Tibial artery (tissue), 4 donors: ENCODE results near the gene IL36B.

Source experiments
- DNase-seq, 2 donors: peaks; one replicate each; pipeline ENCODE4 v3.0.0-alpha.2; 2019
- H3K27ac ChIP-seq, 2 donors: fragments of 200-600 bp; sonication (generic) in 1 of 2; 1 replicate in 1 of 2; 2 replicates in 1 of 2; pipeline ENCODE4 v1.5.1; 2018 to 2019; ENCODE audit warnings: mild to moderate bottlenecking in 1 of 2
- H3K27me3 ChIP-seq, 2 donors: fragments of 200-600 bp; sonication (generic) in 1 of 2; one replicate each; pipeline versions ENCODE4 v1.5.1 to v1.6.0; 2016 to 2019
- H3K36me3 ChIP-seq, 3 donors: fragments of 200-600 bp; sonication (generic) in 2 of 3; one replicate each; pipeline ENCODE4 v1.5.1; 2016 to 2019; ENCODE audit warnings: mild to moderate bottlenecking in 2 of 3
- H3K4me1 ChIP-seq, 4 donors: fragments of 200-600 bp; sonication (generic) in 2 of 4; 1 replicate in 3 of 4; 2 replicates in 1 of 4; pipeline ENCODE4 v1.5.1; 2016 to 2019
- H3K4me3 ChIP-seq, 2 donors: fragments of 200-600 bp; sonication (generic) in 1 of 2; 1 replicate in 1 of 2; 2 replicates in 1 of 2; pipeline ENCODE4 v1.5.1; 2018 to 2019; ENCODE audit warnings: mild to moderate bottlenecking in 2 of 2
- H3K9me3 ChIP-seq, 3 donors: fragments of 200-600 bp; sonication (generic) in 1 of 3; one replicate each; pipeline ENCODE4 v1.5.1; 2016 to 2019
- intact Hi-C: fragments of 100-400 bp; cut with DNase I; formaldehyde crosslinking; loops from one replicate; pipeline ENCODE4 v1.15.0; 2023; ENCODE audit warnings: low total_unique reads
- TF ChIP-seq, protein P1 (sequence below), 2 experiments: fragments of 200-600 bp in 1 of 2; fragments of 450-650 bp in 1 of 2; IDR thresholded peaks; one replicate each; pipeline ENCODE4 v1.5.1; 2017 to 2019; ENCODE audit warnings: antibody characterized with exemption in 2 of 2, mild to moderate bottlenecking in 1 of 2, moderate library complexity in 1 of 2

The IL36B gene

DNA sequence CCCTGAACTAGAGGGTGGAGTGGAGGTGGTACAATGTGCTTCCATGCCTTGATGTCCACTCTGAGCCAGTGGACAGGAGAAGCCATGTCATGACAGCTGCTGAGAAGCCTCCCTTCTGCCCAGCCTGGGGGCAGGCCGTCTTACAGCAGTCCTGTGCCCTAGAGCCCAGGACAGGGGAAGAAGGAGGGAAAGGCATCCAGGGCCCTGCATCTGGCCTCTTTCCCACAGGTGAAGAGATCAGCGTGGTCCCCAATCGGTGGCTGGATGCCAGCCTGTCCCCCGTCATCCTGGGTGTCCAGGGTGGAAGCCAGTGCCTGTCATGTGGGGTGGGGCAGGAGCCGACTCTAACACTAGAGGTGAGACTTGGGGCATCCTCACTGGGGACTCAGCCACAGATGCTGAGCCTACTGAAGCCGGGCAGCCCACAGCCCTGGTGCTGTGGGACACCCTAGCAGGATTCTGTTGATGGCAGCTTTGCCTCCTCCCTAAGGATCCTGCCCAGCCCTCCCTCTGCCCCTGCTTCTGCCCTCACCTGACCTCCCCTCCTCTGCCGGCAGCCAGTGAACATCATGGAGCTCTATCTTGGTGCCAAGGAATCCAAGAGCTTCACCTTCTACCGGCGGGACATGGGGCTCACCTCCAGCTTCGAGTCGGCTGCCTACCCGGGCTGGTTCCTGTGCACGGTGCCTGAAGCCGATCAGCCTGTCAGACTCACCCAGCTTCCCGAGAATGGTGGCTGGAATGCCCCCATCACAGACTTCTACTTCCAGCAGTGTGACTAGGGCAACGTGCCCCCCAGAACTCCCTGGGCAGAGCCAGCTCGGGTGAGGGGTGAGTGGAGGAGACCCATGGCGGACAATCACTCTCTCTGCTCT, 9.5 kb upstream of the IL36B start:
- H3K4me3 ChIP-seq = no peak overlapping the region
- DNase-seq = no peak
- H3K27me3 ChIP-seq = peaks cover 0 to 12% of the 10 kb centered on the region in 2 donors
- H3K27ac ChIP-seq = no peak overlapping the region
- TF ChIP-seq, protein P1, sequence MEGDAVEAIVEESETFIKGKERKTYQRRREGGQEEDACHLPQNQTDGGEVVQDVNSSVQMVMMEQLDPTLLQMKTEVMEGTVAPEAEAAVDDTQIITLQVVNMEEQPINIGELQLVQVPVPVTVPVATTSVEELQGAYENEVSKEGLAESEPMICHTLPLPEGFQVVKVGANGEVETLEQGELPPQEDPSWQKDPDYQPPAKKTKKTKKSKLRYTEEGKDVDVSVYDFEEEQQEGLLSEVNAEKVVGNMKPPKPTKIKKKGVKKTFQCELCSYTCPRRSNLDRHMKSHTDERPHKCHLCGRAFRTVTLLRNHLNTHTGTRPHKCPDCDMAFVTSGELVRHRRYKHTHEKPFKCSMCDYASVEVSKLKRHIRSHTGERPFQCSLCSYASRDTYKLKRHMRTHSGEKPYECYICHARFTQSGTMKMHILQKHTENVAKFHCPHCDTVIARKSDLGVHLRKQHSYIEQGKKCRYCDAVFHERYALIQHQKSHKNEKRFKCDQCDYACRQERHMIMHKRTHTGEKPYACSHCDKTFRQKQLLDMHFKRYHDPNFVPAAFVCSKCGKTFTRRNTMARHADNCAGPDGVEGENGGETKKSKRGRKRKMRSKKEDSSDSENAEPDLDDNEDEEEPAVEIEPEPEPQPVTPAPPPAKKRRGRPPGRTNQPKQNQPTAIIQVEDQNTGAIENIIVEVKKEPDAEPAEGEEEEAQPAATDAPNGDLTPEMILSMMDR (IDR thresholded peaks at IDR 0.05) = no peak
- H3K9me3 ChIP-seq = no peaks in the 10 kb centered on the region
- H3K36me3 ChIP-seq = no peaks in the 10 kb centered on the region
- no peaks in the 10 kb centered on the region for H3K4me1 ChIP-seq
- intact Hi-C loops = no loop called here

DNA sequence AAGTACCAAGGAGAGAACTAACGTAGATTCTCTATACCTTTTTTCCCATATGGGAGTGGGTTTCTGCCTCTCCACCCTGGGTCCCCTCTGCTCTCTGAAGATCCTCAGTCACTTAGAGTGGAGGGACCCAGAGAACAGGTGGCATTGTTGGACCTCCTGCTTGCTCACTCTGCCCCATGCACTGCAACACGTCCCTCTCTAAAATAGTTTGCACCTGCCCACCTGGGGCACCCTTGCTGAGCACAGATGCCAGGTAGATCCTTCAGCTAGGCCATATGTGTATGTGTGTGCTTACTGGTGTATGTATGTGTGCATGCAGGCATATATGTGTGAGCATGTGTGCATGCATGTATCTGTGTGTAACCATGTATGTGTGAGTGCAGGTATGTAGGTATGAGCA, 8.6 kb upstream of the IL36B start:
- intact Hi-C loops = no loop called here
- Histone ChIP-seq H3K27ac (no peak overlapping the region), H3K27me3 (peaks cover 0 to 12% of the 10 kb centered on the region in 2 donors), H3K4me1 (no peaks in the 10 kb centered on the region), H3K4me3 (no peak overlapping the region), H3K9me3 (peaks cover 0 to 1% (median 0%) of the 10 kb centered on the region in 3 donors), H3K36me3 (no peaks in the 10 kb centered on the region)
- no peak for DNase-seq
- TF ChIP-seq, protein P1 (IDR thresholded peaks at IDR 0.05) = no peak

DNA sequence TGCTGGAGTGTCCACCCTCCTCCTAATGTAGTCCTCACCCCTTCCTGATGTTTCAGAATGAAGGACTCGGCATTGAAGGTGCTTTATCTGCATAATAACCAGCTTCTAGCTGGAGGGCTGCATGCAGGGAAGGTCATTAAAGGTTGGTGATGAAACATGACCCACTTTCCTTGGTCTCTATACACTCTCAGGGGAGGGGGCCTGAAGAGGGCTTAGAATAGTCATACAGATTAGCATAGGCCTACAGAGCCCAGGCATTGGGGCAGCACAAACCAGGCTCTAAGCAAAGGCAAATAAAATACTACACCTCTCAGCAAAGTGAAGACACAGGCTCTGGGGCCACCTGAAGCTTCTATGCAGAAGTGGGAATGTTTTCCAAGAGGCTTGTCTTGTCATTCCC, 8.1 kb upstream of the IL36B start:
- TF ChIP-seq, protein P1 (IDR thresholded peaks at IDR 0.05) = no peak
- DNase-seq = no peak
- Histone ChIP-seq H3K9me3 (peaks cover 0 to 6% (median 0%) of the 10 kb centered on the region in 3 donors), H3K27ac (no peak overlapping the region), H3K36me3 (no peaks in the 10 kb centered on the region), H3K4me1 (no peaks in the 10 kb centered on the region), H3K27me3 (peaks cover 0 to 12% of the 10 kb centered on the region in 2 donors), H3K4me3 (no peak overlapping the region)
- intact Hi-C loops = no loop called here

DNA sequence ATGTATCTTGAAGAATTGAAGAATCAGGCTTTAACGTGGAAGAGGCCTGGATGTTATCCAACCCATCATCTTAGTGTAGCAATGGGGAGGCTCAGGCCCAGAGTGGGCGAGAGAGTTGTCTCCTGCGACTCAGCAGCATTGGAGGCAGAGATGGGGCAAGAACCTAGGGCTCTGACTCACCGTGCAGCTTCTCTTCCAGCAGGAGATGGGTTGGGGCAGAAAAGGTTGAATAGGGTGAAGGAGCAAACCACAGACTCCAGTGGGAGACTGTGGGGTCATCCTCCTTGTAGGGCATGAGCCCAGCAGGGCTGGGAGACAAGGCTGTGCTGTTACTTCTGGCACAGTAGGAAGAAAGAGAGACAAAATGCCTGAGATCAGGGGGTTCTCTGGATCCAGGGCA, 7.7 kb upstream of the IL36B start:
- peaks cover 0 to 7% (median 0%) of the 10 kb centered on the region in 3 donors for H3K9me3 ChIP-seq
- H3K27me3 ChIP-seq = peaks cover 0 to 12% of the 10 kb centered on the region in 2 donors
- intact Hi-C loops = no loop called here
- no peak overlapping the region for H3K27ac ChIP-seq
- DNase-seq = no peak
- TF ChIP-seq, protein P1 (IDR thresholded peaks at IDR 0.05) = no peak
- no peak overlapping the region for H3K4me3 ChIP-seq
- no peaks in the 10 kb centered on the region for H3K4me1 ChIP-seq
- no peaks in the 10 kb centered on the region for H3K36me3 ChIP-seq

DNA sequence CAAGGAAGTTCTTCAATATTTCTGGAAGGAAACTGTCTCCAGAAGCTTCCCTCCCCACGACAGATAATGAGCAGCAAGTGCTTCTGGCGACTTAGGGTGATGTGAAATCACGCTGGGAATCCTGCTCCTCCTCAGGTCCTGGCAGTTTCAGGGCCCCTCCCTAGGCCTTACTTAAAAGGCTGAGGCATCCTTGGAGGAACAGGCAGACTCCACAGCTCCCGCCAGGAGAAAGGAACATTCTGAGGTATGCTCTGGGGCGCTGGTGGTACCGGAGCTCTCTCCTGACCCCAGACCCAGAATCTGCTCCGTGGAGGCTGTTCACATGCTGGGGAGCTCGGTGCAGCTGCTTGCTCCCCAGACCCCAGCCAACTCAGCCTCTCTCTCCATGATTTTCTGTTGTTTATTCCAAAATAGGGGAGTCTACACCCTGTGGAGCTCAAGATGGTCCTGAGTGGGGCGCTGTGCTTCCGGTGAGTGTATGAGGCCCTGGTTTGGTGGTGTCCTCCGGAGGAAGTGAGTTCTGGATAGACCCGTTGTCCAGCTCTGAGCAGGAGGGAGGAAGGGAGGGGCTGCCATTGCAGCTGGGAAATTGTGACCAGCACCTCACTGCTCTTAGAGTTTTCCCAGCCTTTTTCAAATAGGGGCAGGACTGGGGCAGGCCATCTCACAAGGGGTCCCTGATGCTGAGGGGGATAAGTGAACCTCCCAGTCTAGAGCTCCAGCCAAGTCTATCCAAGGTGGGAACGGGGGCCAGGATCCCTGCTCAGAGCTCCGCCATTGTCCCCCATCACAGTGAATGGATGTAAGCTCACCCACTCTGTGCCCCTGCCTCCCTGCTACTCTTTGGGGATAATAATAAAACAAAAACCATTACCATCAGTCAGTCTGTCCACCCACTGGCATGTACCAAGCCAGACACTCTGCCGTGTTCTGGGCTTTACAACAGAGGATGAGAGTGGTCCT, 6.6 kb upstream of the IL36B start, which contains the start of gene IL36RN:
IL36RN (plus strand) TSS at position 201 of the 963 bp plus-strand sequence; CDS start at position 442, 241 bp downstream.
- H3K9me3 ChIP-seq = peaks cover 0 to 13% (median 0%) of the 10 kb centered on the region in 3 donors
- no peaks in the 10 kb centered on the region for H3K36me3 ChIP-seq
- H3K27ac ChIP-seq = no peak within 1 kb of the TSS
- no peak within 1 kb of the TSS for H3K4me3 ChIP-seq
- DNase-seq = no peak
- TF ChIP-seq, protein P1 (IDR thresholded peaks at IDR 0.05) = no peak
- no peaks in the 10 kb centered on the region for H3K4me1 ChIP-seq
- peaks cover 0 to 12% of the 10 kb centered on the region in 2 donors for H3K27me3 ChIP-seq
- intact Hi-C loops = no loop called here
